RWPE1 (cell line): ENCODE results near the gene MAN2A2.
A peak's percentile ranks its signal among the peaks of the same experiment; 100 is the strongest.

Experiments used
- CTCF ChIA-PET: fragments of 350-600 bp; sonication (Branson Sonifier 250); formaldehyde crosslinking; extraction: SDS; loops from one replicate; lab custom pipeline; 2021; lab: Yijun Ruan, JAX
- POLR2A ChIA-PET: fragments of 400-600 bp; formaldehyde crosslinking; extraction: SDS; loops from one replicate; lab custom pipeline; 2020; ENCODE audit warnings: antibody characterized with exemption; ENCODE audit not compliant: low non-redundant PET; lab: Yijun Ruan, JAX
- DNase-seq: peaks from one replicate; pipeline ENCODE4 v3.0.0; 2012; ENCODE audit warnings: low spot score
- H3K27ac ChIP-seq: fragments of 450-650 bp; 2 replicates; pipeline ENCODE4 v1.5.1; 2017
- TF ChIP-seq, protein P1 (sequence below): fragments of 450-650 bp; conservative IDR thresholded peaks from 2 replicates; pipeline ENCODE4 v1.5.1; 2017; ENCODE audit warnings: low read depth, mild to moderate bottlenecking

Gene MAN2A2

DNA sequence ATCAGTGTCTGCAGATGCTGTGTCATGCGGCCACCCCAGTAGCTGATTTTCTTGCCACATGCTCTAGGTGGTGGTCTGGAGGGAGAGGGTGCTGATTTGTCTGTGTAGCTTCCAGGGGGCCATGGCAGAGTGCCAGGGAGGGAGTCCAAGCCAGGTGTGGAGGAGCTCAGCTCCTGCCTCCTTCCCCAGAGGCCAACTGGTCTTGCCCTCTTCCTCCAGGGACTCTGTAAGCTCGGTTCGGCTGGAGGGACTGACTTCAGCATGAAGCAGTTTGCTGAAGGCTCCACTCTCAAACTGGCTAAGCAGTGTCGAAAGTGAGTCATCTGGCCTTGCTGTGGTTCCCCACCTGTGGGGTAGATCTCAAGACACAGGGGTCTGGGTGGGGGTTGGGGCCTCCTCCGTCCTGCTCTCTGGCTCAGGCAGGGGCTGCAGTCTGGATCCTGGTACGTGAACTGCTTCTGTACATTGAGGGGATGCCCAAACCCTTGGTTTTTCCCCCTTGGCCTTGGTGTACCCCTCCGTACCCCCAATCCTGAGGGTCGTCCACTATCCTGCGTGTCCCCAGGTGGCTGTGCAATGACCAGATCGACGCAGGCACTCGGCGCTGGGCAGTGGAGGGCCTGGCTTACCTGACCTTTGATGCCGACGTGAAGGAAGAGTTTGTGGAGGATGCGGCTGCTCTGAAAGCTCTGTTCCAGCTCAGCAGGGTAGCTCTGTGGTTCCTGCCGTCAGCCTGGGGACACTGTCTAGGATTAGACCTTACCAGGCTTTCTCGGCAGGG is 44.7 kb downstream of the MAN2A2 start:
- CTCF ChIA-PET, result no interaction called here
- POLR2A ChIA-PET, result no interaction called here
- TF ChIP-seq, protein P1, sequence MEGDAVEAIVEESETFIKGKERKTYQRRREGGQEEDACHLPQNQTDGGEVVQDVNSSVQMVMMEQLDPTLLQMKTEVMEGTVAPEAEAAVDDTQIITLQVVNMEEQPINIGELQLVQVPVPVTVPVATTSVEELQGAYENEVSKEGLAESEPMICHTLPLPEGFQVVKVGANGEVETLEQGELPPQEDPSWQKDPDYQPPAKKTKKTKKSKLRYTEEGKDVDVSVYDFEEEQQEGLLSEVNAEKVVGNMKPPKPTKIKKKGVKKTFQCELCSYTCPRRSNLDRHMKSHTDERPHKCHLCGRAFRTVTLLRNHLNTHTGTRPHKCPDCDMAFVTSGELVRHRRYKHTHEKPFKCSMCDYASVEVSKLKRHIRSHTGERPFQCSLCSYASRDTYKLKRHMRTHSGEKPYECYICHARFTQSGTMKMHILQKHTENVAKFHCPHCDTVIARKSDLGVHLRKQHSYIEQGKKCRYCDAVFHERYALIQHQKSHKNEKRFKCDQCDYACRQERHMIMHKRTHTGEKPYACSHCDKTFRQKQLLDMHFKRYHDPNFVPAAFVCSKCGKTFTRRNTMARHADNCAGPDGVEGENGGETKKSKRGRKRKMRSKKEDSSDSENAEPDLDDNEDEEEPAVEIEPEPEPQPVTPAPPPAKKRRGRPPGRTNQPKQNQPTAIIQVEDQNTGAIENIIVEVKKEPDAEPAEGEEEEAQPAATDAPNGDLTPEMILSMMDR, result no peak

DNA sequence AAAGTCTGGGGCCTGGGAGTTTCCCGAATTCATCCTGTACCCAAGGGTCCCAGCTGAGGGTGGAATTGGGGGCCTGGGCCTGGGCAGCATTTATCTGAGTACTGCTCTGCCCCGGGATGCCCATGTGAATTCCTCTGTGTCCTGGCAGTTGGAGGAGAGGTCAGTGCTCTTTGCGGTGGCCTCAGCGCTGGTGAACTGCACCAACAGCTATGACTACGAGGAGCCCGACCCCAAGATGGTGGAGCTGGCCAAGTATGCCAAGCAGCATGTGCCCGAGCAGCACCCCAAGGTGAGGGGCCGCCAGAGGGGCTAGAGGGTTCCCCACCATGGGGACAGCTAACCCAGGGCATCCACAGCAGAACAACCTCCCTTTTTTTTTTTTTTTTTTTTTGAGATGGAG is 45.4 kb downstream of the MAN2A2 start:
- TF ChIP-seq, protein P1, result no peak

More for the DNA sequence above, 44.7 kb downstream of the MAN2A2 start:
- DNase-seq, result no peak
- H3K27ac ChIP-seq, result peak overlapping the region; percentile 66

DNA sequence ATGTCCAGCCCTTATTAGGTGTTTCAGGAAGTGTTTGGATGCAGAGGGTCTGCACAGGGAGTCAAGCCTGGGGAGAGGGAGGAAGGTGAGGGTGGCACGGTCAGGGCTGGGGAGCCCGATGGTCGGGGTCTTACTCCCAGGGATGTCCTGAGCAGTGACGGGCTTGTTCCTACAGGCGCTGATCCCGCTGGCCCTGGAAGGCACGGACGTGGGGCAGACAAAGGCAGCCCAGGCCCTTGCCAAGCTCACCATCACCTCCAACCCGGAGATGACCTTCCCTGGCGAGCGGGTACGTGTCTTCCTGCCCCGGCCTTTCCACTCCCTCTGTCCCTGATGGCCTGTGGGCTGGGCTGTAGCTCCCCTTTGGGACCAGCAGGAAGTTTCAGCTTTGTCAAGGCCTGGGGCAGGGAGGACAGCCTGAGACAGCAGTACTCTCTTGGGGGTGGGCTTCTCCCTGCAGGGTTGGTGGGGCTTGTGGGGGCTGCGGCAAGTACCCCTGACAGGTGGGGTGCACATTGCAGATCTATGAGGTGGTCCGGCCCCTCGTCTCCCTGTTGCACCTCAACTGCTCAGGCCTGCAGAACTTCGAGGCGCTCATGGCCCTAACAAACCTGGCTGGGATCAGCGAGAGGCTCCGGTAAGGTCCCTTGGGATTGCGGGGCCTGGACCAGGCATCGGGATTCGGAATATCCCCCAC is 47.0 kb downstream of the MAN2A2 start:
- TF ChIP-seq, protein P1, result no peak
- DNase-seq, result no peak

More for the DNA sequence above, 45.4 kb downstream of the MAN2A2 start:
- ChIA-PET POLR2A (no interaction called here), CTCF (interaction anchor here (0.6 to 1.5 kb wide), 2 partner anchors 16 to 895 kb away, joined by 3 to 9 read pairs; partner anchors contain the start of gene HDDC3)
- H3K27ac ChIP-seq, result peak overlapping the region; percentile 66
- no peak for DNase-seq

DNA sequence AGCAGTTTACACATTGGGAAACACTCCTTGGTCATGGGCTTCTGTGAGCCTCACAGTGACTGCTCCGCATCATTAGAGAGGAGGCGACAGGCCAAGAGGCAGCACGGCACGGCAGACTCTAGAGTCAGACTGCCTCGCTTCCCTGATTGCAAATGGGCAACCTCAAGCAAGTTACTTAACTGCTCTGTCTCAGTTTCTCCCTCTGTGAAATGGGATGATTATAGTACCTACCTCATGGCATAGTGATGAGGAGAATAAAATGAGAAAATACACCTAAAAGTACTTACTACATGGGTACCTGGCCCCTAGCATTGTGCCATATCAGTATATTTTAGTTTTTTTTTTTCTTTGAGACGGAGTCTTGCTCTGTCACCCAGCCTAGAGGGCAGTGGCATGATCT is 47.6 kb downstream of the MAN2A2 start:
- H3K27ac ChIP-seq, result peak overlapping the region; percentile 66
- CTCF ChIA-PET, result interaction anchor here (0.6 kb wide), 1 partner anchor 1935 kb away, joined by 3 read pairs; no protein-coding TSS in a partner anchor
- POLR2A ChIA-PET, result no interaction called here
- DNase-seq, result no peak
- TF ChIP-seq, protein P1, result no peak

More for the DNA sequence above, 47.0 kb downstream of the MAN2A2 start:
- CTCF ChIA-PET, result interaction anchor here (1.5 kb wide), 1 partner anchor 18 kb away, joined by 9 read pairs; the partner anchor contains the start of gene HDDC3
- H3K27ac ChIP-seq, result peak overlapping the region; percentile 66
- POLR2A ChIA-PET, result interaction anchor here (0.9 kb wide), 1 partner anchor 15 kb away, joined by 3 read pairs; the partner anchor contains the start of gene UNC45A

DNA sequence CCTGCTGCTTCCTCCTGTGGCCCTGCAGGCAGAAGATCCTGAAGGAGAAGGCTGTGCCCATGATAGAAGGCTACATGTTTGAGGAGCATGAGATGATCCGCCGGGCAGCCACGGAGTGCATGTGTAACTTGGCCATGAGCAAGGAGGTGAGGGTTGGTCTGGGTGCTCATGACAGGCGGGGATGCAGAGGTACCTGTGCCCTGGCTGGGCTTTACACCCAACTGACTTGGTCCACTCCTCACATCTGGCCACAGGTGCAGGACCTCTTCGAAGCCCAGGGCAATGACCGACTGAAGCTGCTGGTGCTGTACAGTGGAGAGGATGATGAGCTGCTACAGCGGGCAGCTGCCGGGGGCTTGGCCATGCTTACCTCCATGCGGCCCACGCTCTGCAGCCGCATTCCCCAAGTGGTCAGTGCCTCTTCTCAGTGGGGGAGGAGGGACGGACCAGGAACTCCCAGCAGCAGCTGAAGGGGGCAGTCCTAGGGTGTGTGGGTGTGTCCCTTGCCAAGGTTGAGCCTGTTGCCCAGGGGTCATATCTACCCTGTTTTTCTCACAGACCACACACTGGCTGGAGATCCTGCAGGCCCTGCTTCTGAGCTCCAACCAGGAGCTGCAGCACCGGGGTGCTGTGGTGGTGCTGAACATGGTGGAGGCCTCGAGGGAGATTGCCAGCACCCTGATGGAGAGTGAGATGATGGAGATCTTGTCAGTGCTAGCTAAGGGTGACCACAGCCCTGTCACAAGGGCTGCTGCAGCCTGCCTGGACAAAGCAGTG is 50.0 kb downstream of the MAN2A2 start:
- POLR2A ChIA-PET, result interaction anchor here (0.6 to 1.5 kb wide), 2 partner anchors 41 to 55 kb away, joined by 4 to 6 read pairs; partner anchors contain the start of gene PRC1
- peak overlapping the region; percentile 98 for H3K27ac ChIP-seq
- TF ChIP-seq, protein P1, result no peak
- CTCF ChIA-PET, result interaction anchor here (1.6 kb wide), 1 partner anchor 21 kb away, joined by 4 read pairs; the partner anchor contains the start of gene HDDC3
- no peak for DNase-seq
